ENCODE results near the gene ZBTB44. TPM values are rescaled to one million over a fixed set of nuclear protein-coding genes. Genes with fewer than 3 reads are reported as not detected.

ZBTB44 gene
- total RNA-seq, 1 experiment from 2014 or later: 32.5 TPM

DNA sequence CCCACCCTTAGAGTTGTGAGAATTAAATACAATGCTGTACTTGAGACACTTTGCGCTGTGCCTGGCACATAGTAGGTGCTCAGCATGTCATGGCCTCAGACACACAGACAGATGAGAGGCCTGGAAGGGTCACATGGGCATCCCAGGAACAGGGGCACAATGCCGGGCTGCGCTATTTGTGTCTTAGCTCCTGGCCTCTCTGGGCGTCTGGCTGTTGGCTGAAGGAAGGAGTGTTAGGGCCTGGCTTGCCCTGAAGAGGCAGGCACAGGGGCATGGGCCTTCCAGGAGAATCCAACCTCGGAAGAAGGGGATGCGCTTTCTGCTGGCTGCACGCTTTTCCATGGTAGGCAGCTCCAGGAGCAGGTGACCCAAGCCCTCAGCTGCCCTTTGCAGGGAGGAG, 113.7 kb downstream of the ZBTB44 start:
- no peaks in the 10 kb centered on the region for H3K4me1 ChIP-seq (ENCODE audit: control insufficient read depth in 1 of 2, insufficient read depth in 2 of 2, low read length in 2 of 2)
- DNase-seq (ENCODE audit: low read depth, low spot score): no peak
- TF ChIP-seq RAD21 (IDR thresholded peaks at IDR 0.05; ENCODE audit: low read depth) (no peak), EZH2 (IDR thresholded peaks at IDR 0.05) (no peak), POLR2AphosphoS5 (IDR thresholded peaks at IDR 0.05; ENCODE audit: low read depth, low read length) (no peak), ZFX (IDR thresholded peaks at IDR 0.05) (no peak)
- TF ChIP-seq, protein P1, sequence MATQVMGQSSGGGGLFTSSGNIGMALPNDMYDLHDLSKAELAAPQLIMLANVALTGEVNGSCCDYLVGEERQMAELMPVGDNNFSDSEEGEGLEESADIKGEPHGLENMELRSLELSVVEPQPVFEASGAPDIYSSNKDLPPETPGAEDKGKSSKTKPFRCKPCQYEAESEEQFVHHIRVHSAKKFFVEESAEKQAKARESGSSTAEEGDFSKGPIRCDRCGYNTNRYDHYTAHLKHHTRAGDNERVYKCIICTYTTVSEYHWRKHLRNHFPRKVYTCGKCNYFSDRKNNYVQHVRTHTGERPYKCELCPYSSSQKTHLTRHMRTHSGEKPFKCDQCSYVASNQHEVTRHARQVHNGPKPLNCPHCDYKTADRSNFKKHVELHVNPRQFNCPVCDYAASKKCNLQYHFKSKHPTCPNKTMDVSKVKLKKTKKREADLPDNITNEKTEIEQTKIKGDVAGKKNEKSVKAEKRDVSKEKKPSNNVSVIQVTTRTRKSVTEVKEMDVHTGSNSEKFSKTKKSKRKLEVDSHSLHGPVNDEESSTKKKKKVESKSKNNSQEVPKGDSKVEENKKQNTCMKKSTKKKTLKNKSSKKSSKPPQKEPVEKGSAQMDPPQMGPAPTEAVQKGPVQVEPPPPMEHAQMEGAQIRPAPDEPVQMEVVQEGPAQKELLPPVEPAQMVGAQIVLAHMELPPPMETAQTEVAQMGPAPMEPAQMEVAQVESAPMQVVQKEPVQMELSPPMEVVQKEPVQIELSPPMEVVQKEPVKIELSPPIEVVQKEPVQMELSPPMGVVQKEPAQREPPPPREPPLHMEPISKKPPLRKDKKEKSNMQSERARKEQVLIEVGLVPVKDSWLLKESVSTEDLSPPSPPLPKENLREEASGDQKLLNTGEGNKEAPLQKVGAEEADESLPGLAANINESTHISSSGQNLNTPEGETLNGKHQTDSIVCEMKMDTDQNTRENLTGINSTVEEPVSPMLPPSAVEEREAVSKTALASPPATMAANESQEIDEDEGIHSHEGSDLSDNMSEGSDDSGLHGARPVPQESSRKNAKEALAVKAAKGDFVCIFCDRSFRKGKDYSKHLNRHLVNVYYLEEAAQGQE (IDR thresholded peaks at IDR 0.05; ENCODE audit: low read depth): no peak
- no peaks in the 10 kb centered on the region for H3K79me2 ChIP-seq (ENCODE audit: insufficient read depth, low read length)
- RAD21 ChIA-PET (ENCODE audit: low non-redundant PET in 1 of 2, low total read pairs in 2 of 2, uncharacterized antibody in 2 of 2, unreplicated experiment in 2 of 2): no interaction called here
- no peak for ATAC-seq
- no peaks in the 10 kb centered on the region for H3K9me3 ChIP-seq (ENCODE audit: control insufficient read depth in 1 of 2, insufficient read depth in 1 of 2, low read depth in 1 of 2, low read length in 2 of 2)
- H3K9me2 ChIP-seq (ENCODE audit: insufficient read depth): no peaks in the 10 kb centered on the region
- BruUV-seq (replicated peaks): no TSS peak
- intact Hi-C loops (cut with micrococcal nuclease): no loop called here
- H4K20me1 ChIP-seq (ENCODE audit: insufficient read depth): no peaks in the 10 kb centered on the region
- H3K4me2 ChIP-seq (ENCODE audit: low read length): no peak overlapping the region
- H2AFZ ChIP-seq (ENCODE audit: low read depth, low read length, poor library complexity, severe bottlenecking): no peak overlapping the region
- CTCF ChIA-PET: interaction anchor here (1.1 kb wide), 1 partner anchor 12 kb away, joined by 3 read pairs; no protein-coding TSS in a partner anchor
- no peaks in the 10 kb centered on the region for H3K27me3 ChIP-seq (ENCODE audit: insufficient read depth, low read length)
- POLR2A ChIA-PET: no interaction called here
- no peak overlapping the region for H3K4me3 ChIP-seq (replicated peaks in 1 of 2; ENCODE audit: low read depth in 1 of 2, low read length in 2 of 2)
- no peak overlapping the region for H3K9ac ChIP-seq (ENCODE audit: low read length)
- no peak overlapping the region for H3K27ac ChIP-seq (ENCODE audit: low read depth, low read length)
- H3K36me3 ChIP-seq (ENCODE audit: control insufficient read depth in 1 of 2, insufficient read depth in 2 of 2, low read length in 2 of 2): peaks cover 27 to 33% of the 10 kb centered on the region in 2 experiments; a peak in 3 of 4 replicates

- Histone ChIP-seq H3K27ac (ENCODE audit: low read depth, low read length) (no peak overlapping the region), H3K9me2 (ENCODE audit: insufficient read depth) (no peaks in the 10 kb centered on the region), H3K4me3 (replicated peaks in 1 of 2; ENCODE audit: low read depth in 1 of 2, low read length in 2 of 2) (no peak overlapping the region), H3K4me1 (ENCODE audit: control insufficient read depth in 1 of 2, insufficient read depth in 2 of 2, low read length in 2 of 2) (no peaks in the 10 kb centered on the region), H3K9me3 (ENCODE audit: control insufficient read depth in 1 of 2, insufficient read depth in 1 of 2, low read depth in 1 of 2, low read length in 2 of 2) (no peaks in the 10 kb centered on the region), H3K4me2 (ENCODE audit: low read length) (no peak overlapping the region), H3K36me3 (ENCODE audit: control insufficient read depth in 1 of 2, insufficient read depth in 2 of 2, low read length in 2 of 2) (peaks cover 28 to 33% of the 10 kb centered on the region in 2 experiments; a peak in 3 of 4 replicates), H3K27me3 (ENCODE audit: insufficient read depth, low read length) (no peaks in the 10 kb centered on the region), H3K79me2 (ENCODE audit: insufficient read depth, low read length) (no peaks in the 10 kb centered on the region), H2AFZ (ENCODE audit: low read depth, low read length, poor library complexity, severe bottlenecking) (no peak overlapping the region), H4K20me1 (ENCODE audit: insufficient read depth) (no peaks in the 10 kb centered on the region), H3K9ac (ENCODE audit: low read length) (no peak overlapping the region)
- DNase-seq (ENCODE audit: low read depth, low spot score) (no peak), ATAC-seq (no peak)
- ChIA-PET RAD21 (ENCODE audit: low non-redundant PET in 1 of 2, low total read pairs in 2 of 2, uncharacterized antibody in 2 of 2, unreplicated experiment in 2 of 2) (no interaction called here), POLR2A (no interaction called here), CTCF (no interaction called here)
- intact Hi-C loops (cut with micrococcal nuclease): no loop called here
- BruUV-seq (replicated peaks): no TSS peak
- TF ChIP-seq FOSL1 (IDR thresholded peaks at IDR 0.05; ENCODE audit: low read depth): no peak
- no peak for TF ChIP-seq CBX3 (IDR thresholded peaks at IDR 0.05; ENCODE audit: low read depth)
- TF ChIP-seq SP1 (IDR thresholded peaks at IDR 0.05; ENCODE audit: low read depth): no peak
- no peak for TF ChIP-seq ELF1 (IDR thresholded peaks at IDR 0.05; ENCODE audit: borderline replicate concordance, low read depth)
- no peak for TF ChIP-seq JUND (IDR thresholded peaks at IDR 0.05)
- no peak for TF ChIP-seq ZNF274 (IDR thresholded peaks at IDR 0.05; ENCODE audit: low read depth, low read length)
- TF ChIP-seq YY1 (IDR thresholded peaks at IDR 0.05; ENCODE audit: extremely low read depth, insufficient replicate concordance, low read depth, low read length): no peak
- no peak for TF ChIP-seq CEBPB (IDR thresholded peaks at IDR 0.05; ENCODE audit: low read depth)
- TF ChIP-seq, protein P2, sequence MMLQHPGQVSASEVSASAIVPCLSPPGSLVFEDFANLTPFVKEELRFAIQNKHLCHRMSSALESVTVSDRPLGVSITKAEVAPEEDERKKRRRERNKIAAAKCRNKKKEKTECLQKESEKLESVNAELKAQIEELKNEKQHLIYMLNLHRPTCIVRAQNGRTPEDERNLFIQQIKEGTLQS (IDR thresholded peaks at IDR 0.05): no peak
- TF ChIP-seq SRF (IDR thresholded peaks at IDR 0.05; ENCODE audit: low read depth): no peak
- no peak for TF ChIP-seq EGR1 (IDR thresholded peaks at IDR 0.05; ENCODE audit: low read depth)
Observed at GRCh38 chr11:130199792-130200191, 114.9 kb downstream of the ZBTB44 start.
